GM20431 (cell line): ENCODE results near the gene RIPOR1.

ENCODE experiments used
- in situ Hi-C: fragments of 300-500 bp; cut with MseI, MboI; formaldehyde crosslinking; loops from one replicate; pipeline ENCODE4 v1.15.0; 2020; ENCODE audit warnings: low sequenced_read_pairs; ENCODE audit not compliant: unreplicated experiment

The RIPOR1 gene

GRCh38 chr16:67548265-67549126 is 19.9 kb downstream of the RIPOR1 start:
- in situ Hi-C loops: loop anchor here (10.0 kb wide), 1 partner anchor 106 kb away; no protein-coding TSS in a partner anchor

- in situ Hi-C loops: loop anchor here (10.0 kb wide), 1 partner anchor 106 kb away; no protein-coding TSS in a partner anchor
Observed at GRCh38 chr16:67549240-67549639, 20.6 kb downstream of the RIPOR1 start.

- in situ Hi-C loops: loop anchor here (10.0 kb wide), 1 partner anchor 105 kb away; no protein-coding TSS in a partner anchor
Observed at GRCh38 chr16:67549936-67550335, 21.3 kb downstream of the RIPOR1 start.

GRCh38 chr16:67551091-67551490 is 22.5 kb downstream of the RIPOR1 start:
- in situ Hi-C loops: no loop called here

- in situ Hi-C loops: no loop called here
Observed at GRCh38 chr16:67551972-67552371, 23.3 kb downstream of the RIPOR1 start.

GRCh38 chr16:67552476-67552875 is 23.8 kb downstream of the RIPOR1 start:
- in situ Hi-C loops: no loop called here

GRCh38 chr16:67555795-67556212 is 27.2 kb downstream of the RIPOR1 start:
- in situ Hi-C loops: no loop called here

- in situ Hi-C loops: no loop called here
Observed at GRCh38 chr16:67558859-67559258, 30.2 kb downstream of the RIPOR1 start.

- in situ Hi-C loops: no loop called here
Observed at GRCh38 chr16:67560827-67561342, 32.3 kb downstream of the RIPOR1 start.

- in situ Hi-C loops: no loop called here
Observed at GRCh38 chr16:67561501-67561823, 32.8 kb downstream of the RIPOR1 start.

GRCh38 chr16:67561824-67562525 is 33.3 kb downstream of the RIPOR1 start:
- in situ Hi-C loops: no loop called here

- in situ Hi-C loops: no loop called here
Observed at GRCh38 chr16:67562526-67562917, 33.9 kb downstream of the RIPOR1 start, which contains the start of gene CTCF. CTCF (plus strand) TSS chr16:67562526; CDS start chr16:67610833, 48,307 bp downstream.

GRCh38 chr16:67562918-67563707 is 34.5 kb downstream of the RIPOR1 start:
- in situ Hi-C loops: no loop called here

- in situ Hi-C loops: no loop called here
Observed at GRCh38 chr16:67563708-67564468, 35.3 kb downstream of the RIPOR1 start.

GRCh38 chr16:67565470-67566100 is 37.0 kb downstream of the RIPOR1 start:
- in situ Hi-C loops: no loop called here

- in situ Hi-C loops: no loop called here
Observed at GRCh38 chr16:67571464-67571863, 42.8 kb downstream of the RIPOR1 start.

- in situ Hi-C loops: no loop called here
Observed at GRCh38 chr16:67571981-67572431, 43.4 kb downstream of the RIPOR1 start.

GRCh38 chr16:67579686-67580085 is 51.1 kb downstream of the RIPOR1 start:
- in situ Hi-C loops: no loop called here

- in situ Hi-C loops: no loop called here
Observed at GRCh38 chr16:67580202-67580601, 51.6 kb downstream of the RIPOR1 start.
